ENCODE data around the gene FHOD1.

- no peak for TF ChIP-seq POLR2AphosphoS5 (IDR thresholded peaks at IDR 0.05; ENCODE audit: insufficient read depth in 1 of 2, low read depth in 1 of 2)
- peak in 2 of 3 experiments; percentile 22 to 30 for TF ChIP-seq CTCF (IDR thresholded peaks at IDR 0.05)
Measured at GRCh38 chr16:67198238-67198734, 49.0 kb downstream of the FHOD1 start.

Data from vagina (tissue), 2 donors.